Gastroesophageal sphincter (tissue), 4 donors: Measurements from ENCODE around the gene ROBO1. TPM values are rescaled to one million over a fixed set of nuclear protein-coding genes. Genes with fewer than 3 reads are reported as not detected.

ENCODE experiments used
- ATAC-seq: fragments of 150-250 bp; one replicate; pipeline ENCODE4 v1.9.1; 2016; ENCODE audit warnings: mild to moderate bottlenecking, moderate library complexity
- H3K27ac ChIP-seq, 4 donors: fragments of 200-600 bp; sonication (generic) in 3 of 4; 1 replicate in 3 of 4; 2 replicates in 1 of 4; pipeline ENCODE4 v1.5.1; 2016 to 2019
- H3K27me3 ChIP-seq: fragments of 200-600 bp; sonication (generic); one replicate; pipeline ENCODE4 v1.5.1; 2019
- H3K36me3 ChIP-seq, 2 donors: fragments of 200-600 bp; sonication (generic); one replicate each; pipeline ENCODE4 v1.5.1; 2019; ENCODE audit warnings: control low read depth in 1 of 2
- H3K4me1 ChIP-seq, 3 donors: fragments of 200-600 bp; sonication (generic); 1 replicate in 2 of 3; 2 replicates in 1 of 3; pipeline ENCODE4 v1.5.1; 2016 to 2019; ENCODE audit warnings: control low read depth in 2 of 3
- H3K4me3 ChIP-seq, 2 donors: fragments of 200-600 bp; sonication (generic); one replicate each; pipeline ENCODE4 v1.5.1; 2019; ENCODE audit warnings: mild to moderate bottlenecking in 1 of 2, moderate library complexity in 1 of 2
- H3K9me3 ChIP-seq, 3 donors: fragments of 200-600 bp; sonication (generic); one replicate each; pipeline ENCODE4 v1.5.1; 2017 to 2019; ENCODE audit warnings: control low read depth in 2 of 3
- EP300 ChIP-seq: sonication (generic); formaldehyde crosslinking; IDR thresholded peaks from one replicate; pipeline ENCODE4 v1.6.1; 2017; ENCODE audit warnings: antibody characterized with exemption, mild to moderate bottlenecking
- POLR2A ChIP-seq, 2 donors: fragments of 450-650 bp; IDR thresholded peaks; one replicate each; pipeline ENCODE4 v1.6.1; 2017; ENCODE audit warnings: antibody characterized with exemption in 2 of 2, mild to moderate bottlenecking in 2 of 2, moderate library complexity in 1 of 2
- POLR2AphosphoS5 ChIP-seq: sonication (generic); formaldehyde crosslinking; IDR thresholded peaks from one replicate; pipeline ENCODE4 v1.6.1; 2017; ENCODE audit warnings: antibody characterized with exemption
- WGBS, 2 donors: methylation state at CpG; one replicate each; pipeline ENCODE4 v1.1.5; 2018; ENCODE audit warnings: low coverage in 1 of 2; 5-methylcytosine and 5-hydroxymethylcytosine counted together
- total RNA-seq, 4 donors: library from RNA; depleted of rRNA; stranded (reverse); fragments of >200 nt; gene quantifications; one replicate each; pipeline ENCODE4 v1.1.0, GENCODE V29; 2016
- TF ChIP-seq, protein P1 (sequence below), 4 experiments: fragments of 200-600 bp in 2 of 4; fragments of 450-650 bp in 2 of 4; sonication (generic) in 1 of 4; IDR thresholded peaks; one replicate each; pipeline ENCODE4 v1.5.1; 2017 to 2019; ENCODE audit warnings: antibody characterized with exemption in 4 of 4, mild to moderate bottlenecking in 2 of 4, moderate library complexity in 2 of 4

The ROBO1 gene
- total RNA-seq, 4 donors from 2014 or later: 9.7 to 15.3 (median 12.9) TPM

DNA sequence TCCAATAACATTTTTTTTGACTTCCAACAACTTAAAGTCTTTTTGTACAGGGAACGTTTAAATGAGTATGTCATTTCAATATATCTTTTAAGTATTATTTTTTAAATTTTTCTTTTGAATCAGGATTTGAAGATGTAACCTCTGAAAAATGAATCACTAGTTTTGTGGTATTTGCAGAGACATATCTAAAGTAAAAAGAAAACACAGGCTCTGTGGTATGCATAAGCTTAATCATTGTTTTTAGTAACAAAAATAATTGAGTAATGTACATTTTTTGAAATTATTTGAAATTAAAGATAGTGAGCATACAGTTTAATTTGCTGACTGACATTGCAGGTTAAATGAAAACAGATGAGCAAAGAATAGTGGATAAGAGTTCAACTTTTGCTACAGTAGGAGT, 531.3 kb downstream of the ROBO1 start:
- no peak overlapping the region for H3K27ac ChIP-seq
- no peaks in the 10 kb centered on the region for H3K36me3 ChIP-seq
- no peak overlapping the region for H3K4me3 ChIP-seq
- TF ChIP-seq, protein P1, sequence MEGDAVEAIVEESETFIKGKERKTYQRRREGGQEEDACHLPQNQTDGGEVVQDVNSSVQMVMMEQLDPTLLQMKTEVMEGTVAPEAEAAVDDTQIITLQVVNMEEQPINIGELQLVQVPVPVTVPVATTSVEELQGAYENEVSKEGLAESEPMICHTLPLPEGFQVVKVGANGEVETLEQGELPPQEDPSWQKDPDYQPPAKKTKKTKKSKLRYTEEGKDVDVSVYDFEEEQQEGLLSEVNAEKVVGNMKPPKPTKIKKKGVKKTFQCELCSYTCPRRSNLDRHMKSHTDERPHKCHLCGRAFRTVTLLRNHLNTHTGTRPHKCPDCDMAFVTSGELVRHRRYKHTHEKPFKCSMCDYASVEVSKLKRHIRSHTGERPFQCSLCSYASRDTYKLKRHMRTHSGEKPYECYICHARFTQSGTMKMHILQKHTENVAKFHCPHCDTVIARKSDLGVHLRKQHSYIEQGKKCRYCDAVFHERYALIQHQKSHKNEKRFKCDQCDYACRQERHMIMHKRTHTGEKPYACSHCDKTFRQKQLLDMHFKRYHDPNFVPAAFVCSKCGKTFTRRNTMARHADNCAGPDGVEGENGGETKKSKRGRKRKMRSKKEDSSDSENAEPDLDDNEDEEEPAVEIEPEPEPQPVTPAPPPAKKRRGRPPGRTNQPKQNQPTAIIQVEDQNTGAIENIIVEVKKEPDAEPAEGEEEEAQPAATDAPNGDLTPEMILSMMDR (IDR thresholded peaks at IDR 0.05): no peak
- TF ChIP-seq POLR2AphosphoS5 (no peak), POLR2A (IDR thresholded peaks at IDR 0.05) (no peak), EP300 (no peak)
- WGBS, 2 donors: 60 to 67% methylated on average over 1 of the region's 1 CpG
- peaks cover 0 to 3% (median 0%) of the 10 kb centered on the region in 3 donors for H3K9me3 ChIP-seq
- H3K4me1 ChIP-seq: no peaks in the 10 kb centered on the region
- no peaks in the 10 kb centered on the region for H3K27me3 ChIP-seq
- no peak for ATAC-seq

DNA sequence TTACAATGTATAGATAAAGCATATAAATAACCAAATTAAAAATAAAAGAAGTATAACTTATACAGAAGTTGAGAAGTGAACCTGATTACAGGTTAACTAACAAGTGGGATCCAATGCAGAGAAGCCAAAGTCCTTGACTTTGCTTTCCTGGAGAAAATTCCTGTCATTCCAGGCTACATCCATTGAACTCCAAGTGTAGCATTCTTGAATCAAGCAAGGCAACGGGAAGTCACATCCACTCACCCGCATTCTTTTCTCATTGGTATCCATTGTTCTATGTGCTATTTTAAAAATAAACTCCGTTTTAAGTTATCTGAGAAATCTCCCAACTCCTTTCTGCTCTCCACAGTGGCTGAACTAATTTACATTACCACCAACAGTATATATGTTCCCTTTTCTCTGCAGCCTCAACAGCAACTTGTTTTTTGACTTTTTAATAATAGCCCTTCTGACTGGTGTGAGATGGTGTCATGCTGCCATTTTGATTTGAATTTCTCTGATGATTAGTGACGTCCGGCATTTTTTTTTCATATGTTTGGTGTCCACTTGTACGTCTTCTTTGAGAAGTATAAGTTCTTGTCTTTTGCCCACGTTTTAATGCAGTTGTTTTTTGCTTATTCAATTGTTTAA, 534.3 kb downstream of the ROBO1 start:
- H3K9me3 ChIP-seq: no peaks in the 10 kb centered on the region
- no peak for ATAC-seq
- WGBS, 2 donors: 72 to 77% methylated on average over 6 to 7 of the region's 7 CpGs
- H3K4me1 ChIP-seq: no peaks in the 10 kb centered on the region
- no peak for TF ChIP-seq EP300
- H3K27me3 ChIP-seq: no peaks in the 10 kb centered on the region
- H3K27ac ChIP-seq: no peak overlapping the region
- H3K36me3 ChIP-seq: no peaks in the 10 kb centered on the region
- no peak overlapping the region for H3K4me3 ChIP-seq

DNA sequence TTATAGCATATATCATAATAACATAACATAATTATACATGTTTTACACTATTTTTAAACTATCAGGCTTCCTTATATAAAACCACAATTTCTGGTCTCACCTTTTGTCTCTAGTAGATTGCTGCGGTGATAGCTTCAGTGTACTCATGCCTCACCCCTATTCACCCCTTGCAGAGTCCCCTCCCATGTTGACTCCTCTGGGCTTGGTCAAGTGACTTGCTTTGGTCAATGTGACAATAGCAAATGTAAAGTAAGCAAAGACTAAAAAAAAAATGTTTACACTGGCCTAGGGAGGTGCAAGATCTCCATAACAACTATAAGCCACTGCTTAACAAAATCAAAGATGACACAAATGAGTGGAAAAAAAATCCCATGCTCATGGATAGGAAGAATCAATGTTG, 537.5 kb downstream of the ROBO1 start:
- Histone ChIP-seq H3K27ac (no peak overlapping the region), H3K4me1 (no peaks in the 10 kb centered on the region), H3K4me3 (no peak overlapping the region), H3K27me3 (no peaks in the 10 kb centered on the region), H3K9me3 (no peaks in the 10 kb centered on the region), H3K36me3 (no peaks in the 10 kb centered on the region)
- no peak for TF ChIP-seq EP300
- no peak for ATAC-seq
- 100% methylated on average over 1 of the region's 1 CpG for WGBS, 2 donors

DNA sequence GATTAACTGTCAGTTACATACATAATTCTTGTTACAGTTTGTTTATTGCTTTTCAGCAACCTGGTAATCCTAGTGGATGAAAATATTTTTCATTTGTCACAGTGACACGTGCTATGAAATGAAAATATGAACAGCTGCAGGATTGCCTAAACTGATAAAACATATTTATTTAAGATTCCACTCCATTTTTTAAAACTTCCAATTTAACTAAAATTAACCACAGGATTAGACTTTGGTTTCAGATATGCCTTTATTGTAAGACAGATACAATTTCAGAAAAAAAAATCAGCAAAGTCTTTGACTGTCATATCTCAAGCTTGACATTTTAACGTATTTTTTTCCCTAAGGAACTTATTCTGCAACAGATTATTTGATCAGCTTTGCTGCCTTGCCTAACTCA, 550.7 kb downstream of the ROBO1 start:
- ATAC-seq: no peak
- WGBS, 2 donors: 52 to 86% methylated on average over 2 of the region's 2 CpGs

DNA sequence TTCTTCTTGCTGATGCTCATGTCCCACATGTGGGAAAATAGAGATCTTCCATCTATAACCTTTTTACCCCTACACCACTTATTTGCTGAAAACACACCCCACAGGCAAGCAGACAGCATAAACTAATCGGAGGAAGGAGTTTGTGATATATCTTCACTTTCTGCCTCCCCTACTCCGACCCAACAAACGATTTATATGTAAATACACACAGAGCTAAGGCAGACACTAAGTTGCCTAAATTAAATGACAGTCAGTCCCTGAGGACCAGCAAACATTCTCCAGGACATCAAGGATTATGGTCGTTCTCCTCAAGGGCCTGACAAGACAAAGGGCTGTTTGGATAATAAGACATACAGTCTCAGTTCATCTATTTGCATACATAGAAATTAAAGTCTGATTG, 552.5 kb downstream of the ROBO1 start:
- Histone ChIP-seq H3K36me3 (no peaks in the 10 kb centered on the region), H3K4me3 (no peak overlapping the region), H3K9me3 (no peaks in the 10 kb centered on the region), H3K4me1 (no peaks in the 10 kb centered on the region), H3K27me3 (no peaks in the 10 kb centered on the region), H3K27ac (no peak overlapping the region)
- WGBS, 2 donors: 29 to 48% methylated on average over 4 of the region's 4 CpGs
- TF ChIP-seq EP300: no peak
- TF ChIP-seq, protein P1 (IDR thresholded peaks at IDR 0.05): no peak
- no peak for TF ChIP-seq POLR2AphosphoS5
- no peak for TF ChIP-seq POLR2A (IDR thresholded peaks at IDR 0.05)
- no peak for ATAC-seq

More for the DNA sequence above, 550.7 kb downstream of the ROBO1 start:
- Histone ChIP-seq H3K4me3 (no peak overlapping the region), H3K9me3 (no peaks in the 10 kb centered on the region), H3K4me1 (no peaks in the 10 kb centered on the region), H3K36me3 (no peaks in the 10 kb centered on the region), H3K27ac (no peak overlapping the region), H3K27me3 (no peaks in the 10 kb centered on the region)
- TF ChIP-seq POLR2A (IDR thresholded peaks at IDR 0.05) (no peak), POLR2AphosphoS5 (no peak), EP300 (no peak)
- TF ChIP-seq, protein P1 (IDR thresholded peaks at IDR 0.05): no peak

DNA sequence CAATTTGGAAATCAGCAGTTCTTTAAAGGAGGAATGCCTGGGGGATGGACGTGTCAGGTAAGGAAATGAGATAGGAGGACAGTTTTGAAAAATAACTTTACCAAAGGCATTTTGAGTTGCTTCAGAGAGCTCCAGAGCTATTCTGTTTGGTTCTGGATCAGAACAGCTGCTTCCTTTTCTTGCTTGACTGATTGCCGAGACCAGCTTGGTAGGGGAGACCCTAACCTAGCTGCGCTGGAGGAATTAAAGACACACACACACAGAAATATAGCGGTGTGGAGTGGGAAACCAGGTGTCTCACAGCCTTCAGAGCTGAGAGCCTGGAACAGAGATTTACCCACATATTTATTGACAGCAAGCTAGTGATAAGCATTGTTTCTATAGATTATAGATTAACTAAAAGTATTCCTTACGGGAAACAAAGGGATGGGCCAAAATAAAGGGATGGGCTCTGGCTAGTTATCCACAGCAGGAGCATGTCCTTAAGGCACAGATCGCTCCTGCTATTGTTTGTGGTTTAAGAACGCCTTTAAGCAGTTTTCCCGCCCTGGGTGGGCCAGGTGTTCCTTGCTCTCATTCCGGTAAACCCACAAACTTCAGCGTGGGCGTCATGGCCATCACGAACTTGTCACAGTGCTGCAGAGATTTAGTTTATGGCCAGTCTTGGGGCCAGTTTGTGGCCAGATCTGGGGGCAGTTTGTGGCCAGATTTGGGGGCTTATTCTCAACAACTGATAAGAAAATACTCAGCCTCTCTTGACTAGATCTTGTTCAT, 556.0 kb downstream of the ROBO1 start:
- H3K27ac ChIP-seq: no peak overlapping the region
- no peak for ATAC-seq
- H3K9me3 ChIP-seq: no peaks in the 10 kb centered on the region
- no peaks in the 10 kb centered on the region for H3K36me3 ChIP-seq
- no peak overlapping the region for H3K4me3 ChIP-seq
- WGBS, 2 donors: 68 to 80% methylated on average over 11 of the region's 12 CpGs
- H3K27me3 ChIP-seq: no peaks in the 10 kb centered on the region
- TF ChIP-seq, protein P1 (IDR thresholded peaks at IDR 0.05): no peak
- TF ChIP-seq POLR2A (IDR thresholded peaks at IDR 0.05): no peak
- no peak for TF ChIP-seq EP300
- TF ChIP-seq POLR2AphosphoS5: no peak
- no peaks in the 10 kb centered on the region for H3K4me1 ChIP-seq
